DND-41 (cell line): ENCODE results near the gene PSG6.
"Not testable (repeated sequence)": the region's sequence is repeated elsewhere in the genome, so short reads cannot be mapped to it uniquely, and the experiment has no call there.

Experiments
- EZH2 ChIP-seq: IDR thresholded peaks from 3 replicates; pipeline ENCODE4 v1.6.1; 2012; ENCODE audit warnings: borderline replicate concordance, low read depth, mild to moderate bottlenecking, moderate library complexity, low read length, inconsistent platforms; ENCODE audit not compliant: severe bottlenecking
- TF ChIP-seq, protein P1 (sequence below): IDR thresholded peaks from 2 replicates; pipeline ENCODE4 v1.5.1; 2012; ENCODE audit warnings: borderline replicate concordance, low read length, moderate library complexity, mild to moderate bottlenecking; ENCODE audit not compliant: poor library complexity, severe bottlenecking; ENCODE audit errors: extremely low read depth

DNA sequence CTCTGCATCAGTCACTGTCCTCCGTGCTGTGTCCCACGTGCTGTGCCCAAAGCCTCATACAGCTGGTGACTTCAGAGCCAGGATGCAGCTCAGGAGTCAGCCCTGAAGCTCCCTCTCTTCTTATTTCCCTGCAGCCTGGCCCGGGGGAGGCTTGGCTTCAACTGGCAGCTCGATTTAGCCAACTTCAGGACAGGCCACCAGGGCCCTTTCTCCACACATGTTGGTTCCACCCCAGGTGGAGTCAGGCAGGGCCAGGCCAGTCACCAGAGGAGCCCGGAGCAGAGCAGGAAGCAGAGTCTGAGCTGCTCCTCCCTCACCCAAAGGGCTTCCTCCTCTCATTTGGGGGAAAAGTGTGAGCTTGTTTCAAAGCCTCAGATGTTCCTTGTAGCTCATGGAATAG lies 11.5 kb downstream of the PSG6 start:
- TF ChIP-seq, protein P1, sequence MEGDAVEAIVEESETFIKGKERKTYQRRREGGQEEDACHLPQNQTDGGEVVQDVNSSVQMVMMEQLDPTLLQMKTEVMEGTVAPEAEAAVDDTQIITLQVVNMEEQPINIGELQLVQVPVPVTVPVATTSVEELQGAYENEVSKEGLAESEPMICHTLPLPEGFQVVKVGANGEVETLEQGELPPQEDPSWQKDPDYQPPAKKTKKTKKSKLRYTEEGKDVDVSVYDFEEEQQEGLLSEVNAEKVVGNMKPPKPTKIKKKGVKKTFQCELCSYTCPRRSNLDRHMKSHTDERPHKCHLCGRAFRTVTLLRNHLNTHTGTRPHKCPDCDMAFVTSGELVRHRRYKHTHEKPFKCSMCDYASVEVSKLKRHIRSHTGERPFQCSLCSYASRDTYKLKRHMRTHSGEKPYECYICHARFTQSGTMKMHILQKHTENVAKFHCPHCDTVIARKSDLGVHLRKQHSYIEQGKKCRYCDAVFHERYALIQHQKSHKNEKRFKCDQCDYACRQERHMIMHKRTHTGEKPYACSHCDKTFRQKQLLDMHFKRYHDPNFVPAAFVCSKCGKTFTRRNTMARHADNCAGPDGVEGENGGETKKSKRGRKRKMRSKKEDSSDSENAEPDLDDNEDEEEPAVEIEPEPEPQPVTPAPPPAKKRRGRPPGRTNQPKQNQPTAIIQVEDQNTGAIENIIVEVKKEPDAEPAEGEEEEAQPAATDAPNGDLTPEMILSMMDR: not testable (repeated sequence)
- not testable (repeated sequence) for TF ChIP-seq EZH2
